CD8-positive, alpha-beta memory T cell (primary cell): ENCODE measurements around the gene STYX. TPM values are rescaled to one million over a fixed set of nuclear protein-coding genes. Genes with fewer than 3 reads are reported as not detected.

Experiments used
- CTCF ChIA-PET: fragments of 350-600 bp; sonication (Branson Sonifier 250); formaldehyde crosslinking; loops from one replicate; lab custom pipeline; 2021; ENCODE audit warnings: antibody characterized with exemption; lab: Charles Lee
- POLR2A ChIA-PET: fragments of 350-600 bp; sonication (Branson Sonifier 250); formaldehyde crosslinking; loops from one replicate; lab custom pipeline; 2021; ENCODE audit warnings: antibody characterized with exemption; lab: Charles Lee
- DNase-seq, 5 donors: peaks; one replicate each; pipeline versions ENCODE4 v3.0.0 to v3.0.0-alpha.2; 2020 to 2022; ENCODE audit warnings: mixed read lengths in 1 of 5
- H3K27ac ChIP-seq: one replicate; pipeline ENCODE4 v1.7.0; 2013; ENCODE audit warnings: low read depth, mild to moderate bottlenecking, low read length, moderate library complexity
- H3K27me3 ChIP-seq: 2 replicates; pipeline ENCODE4 v1.7.0; 2013; ENCODE audit warnings: low read length, mild to moderate bottlenecking; ENCODE audit not compliant: insufficient read depth, poor library complexity, severe bottlenecking
- H3K36me3 ChIP-seq: 2 replicates; pipeline ENCODE4 v1.7.0; 2013; ENCODE audit warnings: mild to moderate bottlenecking, low read length, moderate library complexity; ENCODE audit not compliant: insufficient read depth
- H3K4me1 ChIP-seq: 2 replicates; pipeline ENCODE4 v1.7.0; 2013; ENCODE audit warnings: mild to moderate bottlenecking, low read length, moderate library complexity; ENCODE audit not compliant: insufficient read depth
- H3K4me3 ChIP-seq: 2 replicates; pipeline ENCODE4 v1.7.0; 2013; ENCODE audit warnings: mild to moderate bottlenecking, low read length
- H3K9me3 ChIP-seq: 2 replicates; pipeline ENCODE4 v1.7.0; 2013; ENCODE audit warnings: mild to moderate bottlenecking, low read length
- H3K27ac Mint-ChIP-seq, 8 donors: one replicate each; pipeline ENCODE4 v1.8.0; 2020 to 2021; ENCODE audit warnings: mixed read lengths in 8 of 8, mild to moderate bottlenecking in 6 of 8, inconsistent platforms in 3 of 8, moderate library complexity in 3 of 8
- H3K27me3 Mint-ChIP-seq, 2 donors: one replicate each; pipeline ENCODE4 v1.8.0; 2020 to 2021; ENCODE audit warnings: mixed read lengths in 2 of 2, mild to moderate bottlenecking in 1 of 2, moderate library complexity in 1 of 2
- H3K36me3 Mint-ChIP-seq, 3 donors: one replicate each; pipeline ENCODE4 v1.8.0; 2020 to 2021; ENCODE audit warnings: mixed read lengths in 3 of 3, inconsistent platforms in 1 of 3, mild to moderate bottlenecking in 1 of 3
- H3K4me1 Mint-ChIP-seq, 3 donors: one replicate each; pipeline ENCODE4 v1.8.0; 2020 to 2021; ENCODE audit warnings: mixed read lengths in 3 of 3, inconsistent platforms in 1 of 3, mild to moderate bottlenecking in 1 of 3
- H3K4me3 Mint-ChIP-seq, 7 donors: one replicate each; pipeline ENCODE4 v1.8.0; 2020 to 2021; ENCODE audit warnings: mixed read lengths in 7 of 7, mild to moderate bottlenecking in 6 of 7, moderate library complexity in 4 of 7, inconsistent platforms in 2 of 7
- H3K9me3 Mint-ChIP-seq, 5 donors: one replicate each; pipeline ENCODE4 v1.8.0; 2020 to 2022; ENCODE audit warnings: mixed read lengths in 5 of 5, mild to moderate bottlenecking in 3 of 5, moderate library complexity in 2 of 5, inconsistent platforms in 1 of 5
- polyA plus RNA-seq: library from polyadenylated mRNA; unstranded; fragments of 300-500 nt; fragmentation: Illumina TruSeq; gene quantifications from one replicate; pipeline ENCODE4 v1.2.3, GENCODE V29; 2021
- total RNA-seq, 2 experiments: library from RNA; stranded (reverse); gene quantifications; one replicate each; pipeline ENCODE4 v1.2.3, GENCODE V29; 2021

The STYX gene
- total and polyA plus RNA-seq, 3 experiments from 2014 or later = 20.9 to 25.4 (median 21.2) TPM

- POLR2A ChIA-PET = interaction anchor here (0.7 to 1.0 kb wide), 3 partner anchors 48 to 66 kb away, joined by 3 read pairs; partner anchors contain the start of gene STYX
- CTCF ChIA-PET = interaction anchor here (0.7 kb wide), 1 partner anchor 66 kb away, joined by 3 read pairs; no protein-coding TSS in a partner anchor
- peaks cover 0 to 3% (median 0%) of the 10 kb centered on the region in 3 donors for H3K36me3 Mint-ChIP-seq
- Histone ChIP-seq H3K36me3 (no peaks in the 10 kb centered on the region), H3K4me1 (peaks cover 16% of the 10 kb centered on the region), H3K27me3 (no peaks in the 10 kb centered on the region), H3K27ac (peak overlapping the region; percentile 62), H3K4me3 (peak overlapping the region; percentile 90), H3K9me3 (no peaks in the 10 kb centered on the region)
- peak overlapping the region; percentile 79 to 92 (median 86) for H3K27ac Mint-ChIP-seq
- peaks cover 37 to 55% (median 46%) of the 10 kb centered on the region in 3 donors for H3K4me1 Mint-ChIP-seq
- H3K27me3 Mint-ChIP-seq = peaks cover 0 to 1% of the 10 kb centered on the region in 2 donors
- H3K9me3 Mint-ChIP-seq = no peaks in the 10 kb centered on the region
- no peak for DNase-seq
- peak overlapping the region; percentile 88 to 95 (median 92) for H3K4me3 Mint-ChIP-seq
Observed at GRCh38 chr14:52790756-52791222, 60.8 kb downstream of the STYX start.

DNA sequence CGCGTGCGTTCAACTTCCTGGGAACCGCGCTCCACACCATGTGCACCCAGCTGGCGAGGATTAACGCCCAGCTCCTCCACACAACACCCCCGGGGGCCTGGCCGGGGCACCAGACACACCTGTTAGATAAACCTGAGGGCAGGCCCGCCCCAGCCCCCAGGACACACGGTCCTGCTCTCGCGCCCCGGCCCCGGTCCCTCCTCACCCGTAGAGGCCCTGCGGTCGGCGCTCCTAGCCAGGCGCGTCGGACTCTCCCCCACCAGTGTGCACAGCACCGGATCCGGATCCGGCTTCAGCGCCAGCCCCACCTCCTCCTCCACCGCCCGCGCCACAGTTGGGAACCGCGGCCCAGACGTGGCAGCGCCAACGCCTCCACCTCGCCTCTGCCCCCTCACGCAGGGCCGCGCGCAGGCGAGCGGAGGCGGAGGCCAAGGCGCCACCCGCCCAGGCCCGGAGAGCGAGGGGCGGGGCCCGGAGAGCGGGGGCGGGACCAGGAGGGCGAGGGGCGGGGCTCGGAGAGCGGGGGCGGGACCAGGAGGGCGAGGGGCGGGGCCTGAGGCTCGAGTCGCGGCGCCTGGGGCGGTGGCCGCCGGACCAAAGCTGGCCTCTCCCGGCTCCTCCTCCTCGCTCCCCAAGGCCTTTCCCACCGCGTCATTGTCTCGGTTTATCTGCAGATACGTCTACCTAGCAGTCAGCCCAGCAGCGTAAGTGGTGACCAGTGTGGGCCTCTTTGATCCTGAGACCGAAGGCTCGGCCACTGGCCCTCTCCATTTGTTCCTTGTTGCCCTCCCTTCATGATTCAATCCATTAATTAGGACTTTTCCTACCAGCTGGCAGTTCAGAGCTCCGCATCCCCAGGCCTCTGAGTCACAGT, 61.5 kb downstream of the STYX start, which contains the start of gene GNPNAT1:
Gene GNPNAT1 (minus strand): TSS at position 385 of the 874 bp plus-strand sequence. CDS start 6,957 bp downstream, outside the sequence.
- POLR2A ChIA-PET = interaction anchor here (0.9 to 1.0 kb wide), 2 partner anchors 49 to 62 kb away, joined by 3 read pairs; partner anchors contain the start of gene STYX
- H3K4me1 Mint-ChIP-seq = peaks cover 37 to 54% (median 44%) of the 10 kb centered on the region in 3 donors
- Histone ChIP-seq H3K27me3 (no peaks in the 10 kb centered on the region), H3K27ac (peak within 1 kb of the TSS; percentile 62), H3K4me1 (peaks cover 16% of the 10 kb centered on the region), H3K4me3 (peak within 1 kb of the TSS; percentile 90), H3K9me3 (no peaks in the 10 kb centered on the region), H3K36me3 (no peaks in the 10 kb centered on the region)
- CTCF ChIA-PET = interaction anchor here (0.7 kb wide), 1 partner anchor 66 kb away, joined by 3 read pairs; no protein-coding TSS in a partner anchor
- H3K4me3 Mint-ChIP-seq = peak within 1 kb of the TSS; percentile 88 to 95 (median 92)
- DNase-seq = peak; percentile 88 to 94 (median 90)
- H3K27ac Mint-ChIP-seq = peak within 1 kb of the TSS; percentile 82 to 96 (median 88)
- peaks cover 0 to 3% (median 0%) of the 10 kb centered on the region in 3 donors for H3K36me3 Mint-ChIP-seq
- H3K27me3 Mint-ChIP-seq = peaks cover 0 to 1% of the 10 kb centered on the region in 2 donors
- peaks cover 0 to under 1% (median under 1%) of the 10 kb centered on the region in 5 donors for H3K9me3 Mint-ChIP-seq

DNA sequence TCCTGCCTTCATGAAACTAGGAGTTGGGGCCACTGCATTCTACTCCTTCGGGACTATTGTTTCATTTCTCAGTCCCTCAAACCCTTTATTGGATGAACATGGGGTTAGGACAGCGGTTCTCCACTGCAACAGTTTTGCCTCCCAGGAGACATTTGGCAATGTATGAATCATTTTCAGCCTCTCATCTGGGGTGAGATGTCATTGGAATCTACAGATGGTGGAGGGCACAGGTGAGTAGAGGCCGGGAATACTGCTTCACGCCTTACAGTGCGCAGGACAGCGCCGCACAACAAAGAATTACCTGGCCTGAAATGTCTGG, 62.1 kb downstream of the STYX start:
- Histone ChIP-seq H3K9me3 (no peaks in the 10 kb centered on the region), H3K27ac (no peak overlapping the region), H3K4me3 (peak overlapping the region; percentile 32), H3K27me3 (no peaks in the 10 kb centered on the region), H3K36me3 (no peaks in the 10 kb centered on the region), H3K4me1 (peaks cover 16% of the 10 kb centered on the region)
- H3K4me3 Mint-ChIP-seq = peak overlapping the region; percentile 86 to 95 (median 91)
- peak overlapping the region; percentile 24 to 96 (median 88) for H3K27ac Mint-ChIP-seq
- CTCF ChIA-PET = no interaction called here
- peaks cover 0 to 4% (median 2%) of the 10 kb centered on the region in 5 donors for H3K9me3 Mint-ChIP-seq
- POLR2A ChIA-PET = no interaction called here
- DNase-seq = no peak
- peaks cover 0 to 3% (median 0%) of the 10 kb centered on the region in 3 donors for H3K36me3 Mint-ChIP-seq
- peaks cover 36 to 51% (median 41%) of the 10 kb centered on the region in 3 donors for H3K4me1 Mint-ChIP-seq
- peaks cover 0 to 1% of the 10 kb centered on the region in 2 donors for H3K27me3 Mint-ChIP-seq

- H3K27ac Mint-ChIP-seq = peak overlapping the region in 4 of 8 donors; percentile 1 to 90 (median 32)
- H3K4me1 Mint-ChIP-seq = peaks cover 37 to 48% (median 42%) of the 10 kb centered on the region in 3 donors
- Histone ChIP-seq H3K4me1 (peaks cover 16% of the 10 kb centered on the region), H3K36me3 (no peaks in the 10 kb centered on the region), H3K27ac (no peak overlapping the region), H3K9me3 (no peaks in the 10 kb centered on the region), H3K27me3 (no peaks in the 10 kb centered on the region), H3K4me3 (no peak overlapping the region)
- ChIA-PET POLR2A (no interaction called here), CTCF (no interaction called here)
- no peak for DNase-seq
- peaks cover 0 to 3% (median 0%) of the 10 kb centered on the region in 3 donors for H3K36me3 Mint-ChIP-seq
- peak overlapping the region in 2 of 7 donors; percentile 36 to 41 for H3K4me3 Mint-ChIP-seq
- H3K9me3 Mint-ChIP-seq = peaks cover 0 to 8% (median 6%) of the 10 kb centered on the region in 5 donors
- H3K27me3 Mint-ChIP-seq = peaks cover 0 to 1% of the 10 kb centered on the region in 2 donors
Observed at GRCh38 chr14:52793061-52793460, 63.1 kb downstream of the STYX start.

GRCh38 chr14:52797653-52798052, 67.7 kb downstream of the STYX start:
- DNase-seq = no peak
- Histone ChIP-seq H3K4me3 (no peak overlapping the region), H3K4me1 (no peaks in the 10 kb centered on the region), H3K27ac (no peak overlapping the region), H3K27me3 (no peaks in the 10 kb centered on the region), H3K9me3 (no peaks in the 10 kb centered on the region), H3K36me3 (no peaks in the 10 kb centered on the region)
- CTCF ChIA-PET = no interaction called here
- peaks cover 10 to 16% (median 14%) of the 10 kb centered on the region in 3 donors for H3K4me1 Mint-ChIP-seq
- H3K27me3 Mint-ChIP-seq = peaks cover under 1 to 3% of the 10 kb centered on the region in 2 donors
- H3K4me3 Mint-ChIP-seq = peak overlapping the region in 1 of 7 donors; percentile 22
- peak overlapping the region in 5 of 8 donors; percentile 17 to 71 (median 59) for H3K27ac Mint-ChIP-seq
- H3K36me3 Mint-ChIP-seq = peaks cover 0 to 2% (median 0%) of the 10 kb centered on the region in 3 donors
- H3K9me3 Mint-ChIP-seq = peaks cover 0 to 8% (median 6%) of the 10 kb centered on the region in 5 donors
- POLR2A ChIA-PET = no interaction called here

GRCh38 chr14:52798826-52799225, 68.9 kb downstream of the STYX start:
- Histone ChIP-seq H3K4me1 (no peaks in the 10 kb centered on the region), H3K36me3 (no peaks in the 10 kb centered on the region), H3K27me3 (no peaks in the 10 kb centered on the region), H3K27ac (no peak overlapping the region), H3K9me3 (no peaks in the 10 kb centered on the region), H3K4me3 (no peak overlapping the region)
- DNase-seq = no peak
- Mint-ChIP-seq H3K9me3 (peaks cover 0 to 8% (median 6%) of the 10 kb centered on the region in 5 donors), H3K4me1 (peaks cover 10 to 16% (median 11%) of the 10 kb centered on the region in 3 donors), H3K4me3 (no peak overlapping the region), H3K27ac (peak overlapping the region in 1 of 8 donors; percentile 3), H3K27me3 (peaks cover 1 to 3% of the 10 kb centered on the region in 2 donors), H3K36me3 (peaks cover 0 to 2% (median 0%) of the 10 kb centered on the region in 3 donors)
- ChIA-PET POLR2A (no interaction called here), CTCF (no interaction called here)

DNA sequence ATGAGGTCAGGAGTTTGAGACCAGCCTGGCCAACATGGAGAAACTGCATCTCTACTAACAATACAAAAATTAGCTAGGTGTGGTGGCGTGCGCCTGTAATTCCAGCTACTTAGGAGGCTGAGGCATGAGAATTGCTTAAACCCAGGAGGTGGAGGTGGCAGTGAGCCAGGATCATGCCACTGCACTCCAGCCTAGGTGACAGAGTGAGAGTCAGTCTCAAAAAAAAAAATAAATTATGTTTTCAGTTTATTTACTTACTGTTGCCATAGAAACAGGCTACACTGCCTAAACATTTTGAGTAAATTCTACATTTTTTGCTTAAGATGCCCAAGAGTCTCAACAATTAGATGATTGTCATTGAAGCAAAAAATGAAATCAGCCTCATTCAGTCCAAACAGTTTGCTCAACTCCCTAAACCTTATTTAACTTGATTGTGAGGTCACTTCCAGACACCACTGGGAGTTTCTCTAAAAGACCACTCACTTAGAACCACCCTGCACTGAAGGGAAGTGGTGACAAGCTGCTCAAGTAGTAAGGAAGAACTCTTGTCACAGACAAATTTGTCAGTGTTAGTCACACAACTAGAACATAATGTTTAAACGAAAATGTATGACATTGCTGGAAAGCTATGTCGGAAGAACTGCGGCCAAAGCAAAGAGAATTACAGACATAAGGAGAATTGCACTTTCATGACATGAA, 71.2 kb downstream of the STYX start:
- ChIA-PET POLR2A (interaction anchor here (0.6 kb wide), 1 partner anchor 186 kb away, joined by 3 read pairs; no protein-coding TSS in a partner anchor), CTCF (no interaction called here)
- no peaks in the 10 kb centered on the region for H3K27me3 ChIP-seq
- Mint-ChIP-seq H3K27ac (peak overlapping the region in 5 of 8 donors; percentile 18 to 67 (median 25)), H3K9me3 (peaks cover 0 to 8% (median 6%) of the 10 kb centered on the region in 5 donors), H3K27me3 (peaks cover 1 to 3% of the 10 kb centered on the region in 2 donors), H3K4me3 (no peak overlapping the region), H3K36me3 (peaks cover 0 to 2% (median 0%) of the 10 kb centered on the region in 3 donors), H3K4me1 (peaks cover 11 to 17% (median 16%) of the 10 kb centered on the region in 3 donors)
- H3K9me3 ChIP-seq = no peaks in the 10 kb centered on the region
- H3K4me1 ChIP-seq = no peaks in the 10 kb centered on the region
- peak in 1 of 5 donors; percentile 24 for DNase-seq
- no peaks in the 10 kb centered on the region for H3K36me3 ChIP-seq
- no peak overlapping the region for H3K27ac ChIP-seq
- no peak overlapping the region for H3K4me3 ChIP-seq
